ENCODE measurements around the gene TSC1.

Gene TSC1

GRCh38 chr9:132942541-132943182, 1.8 kb downstream of the TSC1 start:
- in situ Hi-C loops (cut with MboI; ENCODE audit: low sequenced_read_pairs), result no loop called here

DNA sequence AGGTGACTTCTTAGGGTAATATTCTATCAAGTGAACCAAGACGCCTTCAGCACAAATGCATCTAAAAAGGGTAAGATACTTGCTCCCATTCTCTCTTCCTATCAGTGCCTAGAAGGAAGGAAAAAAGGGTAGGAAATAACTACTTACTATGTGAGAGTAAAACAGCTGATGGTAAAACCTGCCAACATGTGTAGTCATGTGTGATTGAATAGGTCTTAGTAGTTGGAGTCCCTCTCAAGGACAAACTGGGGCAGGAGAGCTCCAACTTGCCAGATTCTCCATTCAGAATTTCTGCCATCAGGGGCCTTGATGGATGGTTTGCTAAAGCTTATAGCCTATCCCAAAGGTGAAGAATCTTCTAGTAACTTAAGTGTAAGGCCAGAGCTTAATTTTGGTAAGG, 5.2 kb downstream of the TSC1 start:
- in situ Hi-C loops (cut with MboI; ENCODE audit: low sequenced_read_pairs), result no loop called here

GRCh38 chr9:132937463-132937901, 6.9 kb downstream of the TSC1 start:
- in situ Hi-C loops (cut with MboI; ENCODE audit: low sequenced_read_pairs), result no loop called here

DNA sequence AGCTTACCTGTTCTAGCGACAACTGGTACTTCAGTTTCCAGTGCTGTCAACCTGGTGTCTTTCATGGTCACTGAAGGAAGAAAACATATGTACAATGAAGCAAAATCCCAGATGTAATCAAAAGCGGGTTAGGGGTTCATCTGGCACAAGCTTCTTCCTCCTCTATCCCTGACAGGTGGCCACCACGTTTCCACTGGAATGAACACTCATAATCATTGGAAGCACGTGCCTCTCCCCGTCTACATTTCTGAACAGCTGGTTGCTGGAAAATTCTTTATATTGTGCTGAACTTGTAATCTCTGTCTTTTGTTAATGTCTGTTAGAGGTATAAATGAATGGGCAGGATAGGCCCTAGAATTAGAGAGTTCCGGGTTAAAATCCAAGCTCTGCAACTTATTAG, 9.4 kb downstream of the TSC1 start:
- in situ Hi-C loops (cut with MboI; ENCODE audit: low sequenced_read_pairs), result no loop called here

GRCh38 chr9:132931178-132931735, 13.2 kb downstream of the TSC1 start:
- in situ Hi-C loops (cut with MboI; ENCODE audit: low sequenced_read_pairs), result no loop called here

- in situ Hi-C loops (cut with MboI; ENCODE audit: low sequenced_read_pairs), result no loop called here
Measured at GRCh38 chr9:132927704-132928103, 16.7 kb downstream of the TSC1 start.

DNA sequence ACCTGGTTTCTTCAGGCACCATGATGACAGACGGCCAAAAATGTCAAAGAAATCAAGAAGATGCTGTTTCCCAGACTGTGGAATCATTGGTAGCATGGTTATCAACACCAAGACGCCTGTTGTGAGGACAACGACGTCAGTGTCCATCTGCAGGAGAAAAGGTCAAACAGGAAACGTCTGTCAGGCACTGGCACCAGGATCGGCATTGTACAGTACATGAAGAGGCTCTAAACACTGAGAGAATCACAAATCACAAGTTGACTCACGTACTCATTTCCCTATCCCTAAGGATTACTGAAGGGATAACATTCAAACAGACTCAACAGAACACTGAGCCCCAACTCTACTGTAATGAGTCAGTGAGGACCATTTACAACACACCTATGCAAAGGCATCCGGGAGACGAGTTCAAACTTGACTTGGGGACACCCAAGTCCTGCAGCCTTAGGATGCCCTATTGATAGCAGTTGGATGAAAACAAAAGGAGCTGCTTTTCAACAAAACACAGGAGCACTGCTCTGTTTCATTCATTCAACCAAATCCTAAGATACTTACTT, 21.0 kb downstream of the TSC1 start:
- in situ Hi-C loops (cut with MboI; ENCODE audit: low sequenced_read_pairs), result no loop called here

GRCh38 chr9:132919614-132920268, 24.7 kb downstream of the TSC1 start:
- in situ Hi-C loops (cut with MboI; ENCODE audit: low sequenced_read_pairs), result no loop called here

DNA sequence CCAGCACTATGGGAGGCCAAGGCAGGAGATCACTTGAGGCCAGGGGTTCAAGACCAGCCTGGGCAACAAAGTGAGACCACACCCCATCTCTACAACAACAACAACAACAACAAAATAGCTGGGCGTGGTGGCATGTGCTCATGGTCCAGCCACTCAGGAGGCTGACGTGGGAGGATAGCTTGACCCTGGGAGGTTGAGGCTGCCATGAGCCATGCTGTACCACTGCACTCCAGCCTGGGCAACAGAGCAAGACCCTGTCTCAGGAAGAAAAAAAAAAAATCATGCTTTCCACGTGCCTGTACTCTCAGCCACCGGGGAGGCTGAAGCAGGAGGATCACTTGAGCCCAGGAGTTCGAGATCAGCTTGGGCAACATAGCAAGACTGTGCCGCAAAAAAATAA, 29.5 kb downstream of the TSC1 start:
- in situ Hi-C loops (cut with MboI; ENCODE audit: low sequenced_read_pairs), result no loop called here

DNA sequence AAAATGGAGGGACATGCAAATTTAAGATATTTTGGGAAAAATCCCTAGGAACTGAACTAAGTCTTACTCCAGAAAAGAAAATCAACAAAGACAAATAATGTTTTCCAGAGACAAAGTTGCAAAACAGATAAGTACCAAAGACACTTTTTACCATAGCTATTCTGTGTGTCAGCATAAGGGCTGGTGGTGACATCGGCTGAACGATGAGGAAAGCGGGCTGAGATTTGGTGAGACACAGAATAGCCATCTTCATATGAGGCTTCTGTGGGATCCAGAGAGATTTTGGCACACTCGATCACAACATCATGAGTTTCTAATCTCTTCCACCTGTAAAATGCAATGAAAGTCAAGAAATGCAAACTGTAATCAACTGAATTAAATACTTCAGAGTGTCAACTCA, 32.3 kb downstream of the TSC1 start:
- in situ Hi-C loops (cut with MboI; ENCODE audit: low sequenced_read_pairs), result no loop called here

DNA sequence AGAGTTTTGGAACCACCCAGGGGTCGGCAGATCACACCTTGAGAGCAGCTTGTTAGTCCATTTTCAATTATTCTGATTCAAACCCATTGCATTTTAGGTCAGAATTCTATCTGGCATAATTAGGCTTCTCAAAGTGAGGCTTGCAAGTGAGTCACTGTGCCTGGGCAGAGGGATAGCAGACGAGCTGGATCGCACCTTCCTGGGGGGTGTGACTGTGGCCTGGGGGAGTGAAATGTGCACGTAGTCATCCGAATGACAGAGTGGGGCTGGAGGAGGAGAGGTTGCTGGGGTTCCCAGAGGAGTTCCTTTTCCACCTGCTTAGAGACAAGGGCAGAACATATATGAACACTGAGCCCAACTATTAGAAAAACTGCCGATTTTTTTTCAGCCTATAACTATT, 34.0 kb downstream of the TSC1 start:
- in situ Hi-C loops (cut with MboI; ENCODE audit: low sequenced_read_pairs), result no loop called here

GRCh38 chr9:132909311-132909710, 35.1 kb downstream of the TSC1 start:
- in situ Hi-C loops (cut with MboI; ENCODE audit: low sequenced_read_pairs), result no loop called here

DNA sequence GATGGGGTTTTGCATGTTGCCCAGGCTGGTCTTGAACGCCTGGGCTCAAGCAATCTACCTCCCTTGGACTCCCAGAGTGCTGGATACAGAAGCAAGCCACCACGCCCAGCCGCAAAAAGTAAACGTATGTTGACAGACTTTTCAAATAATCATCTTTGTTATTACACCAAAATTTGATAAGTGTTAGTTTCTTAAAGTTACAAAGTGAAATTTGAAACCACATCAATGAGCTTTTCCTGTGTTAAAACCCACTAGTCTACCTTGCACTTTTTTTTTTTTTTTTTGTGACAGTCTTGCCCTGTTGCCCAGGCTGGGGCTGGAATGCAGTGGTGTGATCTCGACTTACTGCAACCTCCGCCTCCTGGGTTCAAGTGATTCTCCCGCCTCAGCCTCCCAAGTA, 35.8 kb downstream of the TSC1 start:
- in situ Hi-C loops (cut with MboI; ENCODE audit: low sequenced_read_pairs), result no loop called here

DNA sequence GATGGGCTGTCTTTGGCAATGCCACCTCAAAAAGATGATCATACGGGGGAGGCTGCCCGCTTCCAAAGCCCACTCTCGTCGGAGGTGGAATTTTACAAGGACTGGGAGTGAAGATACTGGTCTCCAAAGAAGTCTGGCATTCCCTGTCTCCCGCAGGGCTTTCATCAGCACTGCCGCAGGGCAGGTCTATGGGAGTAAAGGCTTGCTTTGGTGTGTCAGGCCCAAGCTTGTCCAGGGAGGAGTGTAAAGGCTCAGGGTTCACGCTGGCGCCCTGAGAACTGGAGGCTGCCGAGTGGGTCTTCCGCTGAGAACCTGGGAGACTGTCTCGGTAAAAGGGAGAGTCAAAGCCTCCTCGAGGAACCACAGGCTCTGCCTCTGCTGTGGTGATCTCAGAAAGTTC, 38.7 kb downstream of the TSC1 start:
- in situ Hi-C loops (cut with MboI; ENCODE audit: low sequenced_read_pairs), result no loop called here

DNA sequence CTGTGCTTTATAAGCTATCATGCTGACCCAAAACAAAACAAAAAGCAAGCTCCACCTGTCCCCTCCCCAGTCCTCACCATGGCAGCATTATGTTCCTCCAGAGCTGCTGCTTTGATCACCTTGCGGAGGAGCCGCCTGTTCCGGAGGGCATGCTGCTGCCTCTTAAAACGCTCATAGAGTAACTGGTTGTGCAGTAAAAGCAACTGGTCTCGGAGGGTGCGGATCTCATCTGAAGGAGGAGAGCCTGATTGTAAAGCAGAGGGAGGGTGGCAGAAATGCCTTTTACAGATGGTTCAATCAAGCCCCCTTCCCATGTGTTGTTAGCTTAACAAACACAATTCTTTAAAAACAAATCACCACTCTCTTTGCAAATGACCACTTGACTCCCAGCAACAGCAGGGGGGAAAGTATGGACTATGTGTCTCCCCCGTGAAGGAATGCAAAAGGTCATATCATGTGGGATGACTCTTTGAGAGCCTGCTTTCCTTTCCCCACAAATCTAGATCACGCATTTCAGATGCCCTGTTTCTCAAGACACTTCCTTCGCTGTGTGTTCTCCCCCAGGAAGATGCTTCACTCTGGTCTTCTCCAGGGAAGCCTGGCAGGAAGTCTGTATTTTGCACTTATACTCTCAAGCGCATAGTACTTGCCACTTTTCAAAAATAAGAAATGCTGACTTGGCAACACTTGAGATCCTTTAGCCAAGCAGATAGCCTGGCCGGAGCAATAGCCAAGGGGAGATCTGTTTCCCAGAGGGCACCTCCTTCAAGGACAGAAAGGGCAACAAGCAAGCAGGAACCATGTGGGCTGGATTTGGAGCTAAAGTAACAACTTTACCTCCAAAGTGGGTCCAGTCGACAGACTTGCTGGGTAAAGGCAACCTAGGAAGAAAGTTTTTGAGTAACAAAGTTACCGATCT, 40.6 kb downstream of the TSC1 start:
- in situ Hi-C loops (cut with MboI; ENCODE audit: low sequenced_read_pairs), result no loop called here

GRCh38 chr9:132901858-132902831, 42.3 kb downstream of the TSC1 start:
- in situ Hi-C loops (cut with MboI; ENCODE audit: low sequenced_read_pairs), result no loop called here

- in situ Hi-C loops (cut with MboI; ENCODE audit: low sequenced_read_pairs), result no loop called here
Measured at GRCh38 chr9:132898051-132898450, 46.4 kb downstream of the TSC1 start.

GRCh38 chr9:132896906-132897305, 47.5 kb downstream of the TSC1 start:
- in situ Hi-C loops (cut with MboI; ENCODE audit: low sequenced_read_pairs), result no loop called here

DNA sequence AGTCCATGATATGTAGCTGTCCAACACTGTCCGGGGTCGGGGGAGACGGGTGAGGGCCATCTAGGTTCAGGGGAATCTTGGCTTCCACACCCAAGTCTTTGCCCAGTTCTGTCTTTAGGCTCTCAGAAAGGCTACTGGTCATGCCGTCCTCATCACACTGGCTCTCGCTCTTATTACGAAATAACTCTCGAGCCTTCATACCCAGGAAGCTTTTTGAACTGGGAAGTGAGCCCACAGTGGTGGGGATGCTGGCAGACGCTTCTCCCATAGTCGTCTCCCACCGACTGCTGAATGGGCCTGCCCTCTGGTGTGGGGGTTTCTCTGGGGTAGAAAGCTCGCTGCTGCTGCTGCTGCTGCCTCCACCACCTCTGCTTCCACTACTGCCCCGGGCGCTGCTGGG, 48.2 kb downstream of the TSC1 start:
- in situ Hi-C loops (cut with MboI; ENCODE audit: low sequenced_read_pairs), result no loop called here

All from hTERT RPE-1 (cell line).